Left renal pelvis (tissue), 4 donors: ENCODE data around the gene TRIM62. TPM values are rescaled to one million over a fixed set of nuclear protein-coding genes. Genes with fewer than 3 reads are reported as not detected.
"Not testable (repeated sequence)": the region's sequence is repeated elsewhere in the genome, so short reads cannot be mapped to it uniquely, and the experiment has no call there.

Source experiments
- DNase-seq, 4 donors: peaks; one replicate each; pipeline ENCODE4 v3.0.0-alpha.2; 2013; ENCODE audit warnings: low read depth in 4 of 4, low spot score in 3 of 4
- polyA plus RNA-seq, 4 donors: library from polyadenylated mRNA; unstranded; fragments of 120-200 nt; gene quantifications; one replicate each; pipeline ENCODE4 v1.2.1, GENCODE V29; 2013; ENCODE audit not compliant: insufficient read length in 4 of 4

TRIM62 gene
- polyA plus RNA-seq, 4 donors = 5.8 to 10.6 (median 8.0) TPM

- DNase-seq = no peak
These were observed 63.6 kb downstream of the TRIM62 start for GRCh38 chr1:33118274-33118673.

DNA sequence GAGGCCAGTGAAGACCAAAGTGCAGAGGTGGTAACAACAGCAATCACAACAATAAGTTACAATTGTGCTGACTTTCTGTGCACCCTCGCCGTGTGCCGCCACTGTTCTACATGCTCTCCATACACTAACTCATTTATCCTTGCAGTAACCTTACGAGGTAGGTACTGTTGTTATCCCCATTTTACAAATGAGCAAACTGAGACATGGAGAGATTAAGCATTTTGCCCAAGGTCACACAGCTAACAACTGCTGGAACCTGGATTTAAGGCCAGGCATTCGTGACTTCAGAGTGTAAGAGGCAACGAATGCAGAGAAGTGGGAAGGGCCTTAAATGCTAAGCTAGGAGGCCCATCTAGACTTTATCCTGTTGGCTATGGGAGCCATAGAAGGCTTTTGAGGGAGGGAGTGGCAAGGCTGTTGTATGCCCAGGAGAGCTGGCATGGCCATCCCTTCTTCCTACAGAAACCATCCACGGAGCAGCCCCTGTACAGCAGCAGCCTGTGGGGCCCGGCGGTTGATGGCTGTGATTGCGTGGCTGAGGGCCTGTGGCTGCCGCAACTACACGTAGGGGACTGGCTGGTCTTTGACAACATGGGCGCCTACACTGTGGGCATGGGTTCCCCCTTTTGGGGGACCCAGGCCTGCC lies 64.3 kb downstream of the TRIM62 start:
- no peak for DNase-seq

GRCh38 chr1:33111965-33112364 lies 69.9 kb downstream of the TRIM62 start:
- no peak for DNase-seq

DNA sequence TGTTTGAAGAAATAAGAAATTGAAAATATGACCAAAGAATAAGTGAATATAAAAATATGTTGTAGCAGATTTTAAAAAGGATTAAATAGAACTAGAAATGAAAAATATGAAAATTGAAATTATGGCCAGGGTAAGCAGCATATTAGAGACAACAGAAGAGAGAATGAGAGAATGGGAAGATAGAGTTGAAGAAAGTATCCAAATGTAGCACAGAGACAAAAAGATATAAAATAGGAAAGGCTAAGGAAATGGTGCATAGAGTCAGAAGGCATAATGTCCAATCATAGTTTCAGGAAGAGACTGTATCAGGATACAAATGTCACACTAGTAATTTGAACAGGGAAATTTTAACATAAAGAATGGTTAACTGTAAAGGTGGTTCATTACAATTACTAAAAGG lies 71.4 kb downstream of the TRIM62 start:
- DNase-seq = no peak

DNA sequence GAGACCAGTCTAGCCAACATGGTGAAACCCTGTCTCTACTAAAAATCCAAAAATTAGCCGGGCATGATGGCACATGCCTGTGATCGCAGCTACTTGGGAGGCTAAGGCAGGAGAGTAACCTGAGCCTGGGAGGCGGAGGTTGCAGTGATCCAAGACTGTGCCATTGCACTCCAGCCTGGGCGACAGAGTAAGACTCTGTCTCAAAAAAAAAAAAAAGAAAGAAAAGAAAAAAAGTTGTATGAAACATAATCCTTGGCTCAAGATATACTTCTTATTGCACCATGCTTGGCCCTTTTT lies 81.8 kb downstream of the TRIM62 start:
- DNase-seq = not testable (repeated sequence)

GRCh38 chr1:33099290-33100118 lies 82.3 kb downstream of the TRIM62 start:
- no peak for DNase-seq

GRCh38 chr1:33098371-33098770 lies 83.5 kb downstream of the TRIM62 start:
- DNase-seq = no peak

DNA sequence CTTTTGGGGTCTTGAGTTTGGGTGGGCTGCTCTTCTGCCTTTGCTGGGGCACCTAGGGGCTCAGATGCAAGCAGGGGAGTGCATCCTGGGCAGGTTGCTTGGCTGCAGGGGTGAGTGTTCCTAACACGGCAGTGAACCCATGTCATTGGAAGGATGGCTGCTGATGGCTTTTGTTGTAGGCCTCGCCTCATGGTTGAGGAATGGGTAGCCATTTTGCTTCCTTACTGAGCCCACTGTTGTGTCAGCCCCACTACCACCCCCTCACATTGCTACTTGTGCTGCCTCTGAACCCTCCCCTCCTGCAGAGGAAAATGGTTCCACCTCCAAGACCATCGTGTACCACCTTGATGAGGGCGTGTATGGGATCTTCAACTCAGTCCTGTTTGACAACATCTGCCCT lies 84.1 kb downstream of the TRIM62 start:
- DNase-seq = no peak

- DNase-seq = no peak
These were observed 84.7 kb downstream of the TRIM62 start for GRCh38 chr1:33097137-33097611.

- no peak for DNase-seq
These were observed 85.4 kb downstream of the TRIM62 start for GRCh38 chr1:33096363-33097005.

Other genes starting within 250 kb of the TRIM62 start
- 10 to 100 TPM; 15.4 to 18.0 (median 16.6) TPM for gene RNF19B, start 217.2 kb downstream of the TRIM62 start, polyA plus RNA-seq
- gene AK2, start 145.2 kb downstream of the TRIM62 start, polyA plus RNA-seq = 100 to 1,000 TPM; 133 to 230 (median 201) TPM
- gene AZIN2, start 100.9 kb downstream of the TRIM62 start, polyA plus RNA-seq = 1 to 10 TPM; 5.9 to 9.4 (median 7.8) TPM
- 10 to 100 TPM; 53.4 to 68.1 (median 61.4) TPM for gene ZNF362, start 74.4 kb upstream of the TRIM62 start, polyA plus RNA-seq
- gene A3GALT2, start 139.1 kb upstream of the TRIM62 start, polyA plus RNA-seq = under 1 TPM in 1 of 4 donors, not detected in 3; 0.12 TPM
- gene PHC2, start 249.1 kb upstream of the TRIM62 start, polyA plus RNA-seq = 100 to 1,000 TPM in 2 of 4 donors, 10 to 100 TPM in 2; 96.3 to 115 (median 102) TPM